HL-60/S4 treated with phorbol 12-myristate 13-acetate at 8.2 ng/mL for 4 days and 3 days (cell line): ENCODE measurements around the gene PARS2.

Source experiments
- in situ Hi-C: fragments of 300-500 bp; cut with MboI; formaldehyde crosslinking; loops from 2 replicates; pipeline ENCODE4 v1.15.0; 2022; ENCODE audit warnings: low sequenced_read_pairs

PARS2 gene

GRCh38 chr1:54743416-54744226, 20.7 kb downstream of the PARS2 start:
- in situ Hi-C loops = no loop called here

- in situ Hi-C loops = no loop called here
Observed at GRCh38 chr1:54742282-54742681, 22.0 kb downstream of the PARS2 start.

GRCh38 chr1:54741531-54741930, 22.8 kb downstream of the PARS2 start:
- in situ Hi-C loops = no loop called here

- in situ Hi-C loops = no loop called here
Observed at GRCh38 chr1:54738244-54738643, 26.1 kb downstream of the PARS2 start.

- in situ Hi-C loops = no loop called here
Observed at GRCh38 chr1:54736685-54737084, 27.6 kb downstream of the PARS2 start.

GRCh38 chr1:54728027-54728426, 36.3 kb downstream of the PARS2 start:
- in situ Hi-C loops = no loop called here

- in situ Hi-C loops = no loop called here
Observed at GRCh38 chr1:54724771-54725170, 39.6 kb downstream of the PARS2 start.

GRCh38 chr1:54723985-54724384, 40.3 kb downstream of the PARS2 start:
- in situ Hi-C loops = no loop called here

- in situ Hi-C loops = no loop called here
Observed at GRCh38 chr1:54721719-54722118, 42.6 kb downstream of the PARS2 start.

GRCh38 chr1:54716299-54717047, 47.9 kb downstream of the PARS2 start:
- in situ Hi-C loops = no loop called here

- in situ Hi-C loops = no loop called here
Observed at GRCh38 chr1:54715493-54716298, 48.6 kb downstream of the PARS2 start, which contains the start of gene TTC4. Gene TTC4, plus strand, starts transcription at chr1:54715861. Its CDS starts 48 bp downstream, at chr1:54715909.

GRCh38 chr1:54714881-54715492, 49.3 kb downstream of the PARS2 start:
- in situ Hi-C loops = no loop called here

GRCh38 chr1:54711536-54711935, 52.8 kb downstream of the PARS2 start:
- in situ Hi-C loops = no loop called here

- in situ Hi-C loops = no loop called here
Observed at GRCh38 chr1:54710841-54711240, 53.5 kb downstream of the PARS2 start.

- in situ Hi-C loops = no loop called here
Observed at GRCh38 chr1:54710434-54710833, 53.9 kb downstream of the PARS2 start.

GRCh38 chr1:54709547-54710292, 54.6 kb downstream of the PARS2 start:
- in situ Hi-C loops = no loop called here

- in situ Hi-C loops = no loop called here
Observed at GRCh38 chr1:54708385-54708784, 55.9 kb downstream of the PARS2 start.
